ENCODE results near the gene NYNRIN. TPM values are rescaled to one million over a fixed set of nuclear protein-coding genes. Genes with fewer than 3 reads are reported as not detected.

Gene NYNRIN
- total RNA-seq, 1 experiment from 2014 or later: 18.7 TPM

GRCh38 chr14:24422694-24423601, 24.1 kb downstream of the NYNRIN start:
- no CpG with 5 or more reads among the region's 12 CpGs for WGBS (ENCODE audit: extremely low coverage, insufficient read length, low lambda C conversion rate)
- H3K23ac ChIP-seq (ENCODE audit: insufficient read length, low read depth, low read length): no peak overlapping the region
- H4K5ac ChIP-seq (ENCODE audit: insufficient read length, low read depth, low read length): no peak overlapping the region
- no peak overlapping the region for H2BK12ac ChIP-seq (ENCODE audit: insufficient read length, low read depth, low read length)
- H4K8ac ChIP-seq (replicated peaks; ENCODE audit: insufficient read length, low read depth, low read length): no peak overlapping the region
- no peaks in the 10 kb centered on the region for H4K20me1 ChIP-seq (ENCODE audit: control insufficient read depth, insufficient read depth, insufficient read length)
- no peak overlapping the region for H2BK15ac ChIP-seq (ENCODE audit: low read depth, low read length)
- Mint-ChIP-seq H3K27me3 (ENCODE audit: low read depth) (peaks cover 26% of the 10 kb centered on the region), H3K36me3 (ENCODE audit: insufficient read depth in 1 of 3, low read depth in 3 of 3) (no peaks in the 10 kb centered on the region), H3K27ac (no peak overlapping the region), H3K9me3 (no peaks in the 10 kb centered on the region), H3K4me3 (no peak overlapping the region), H3K4me1 (peaks cover 10 to 11% of the 10 kb centered on the region in 2 experiments)
- no peak overlapping the region for H2BK20ac ChIP-seq (ENCODE audit: low read depth, low read length, poor library complexity, severe bottlenecking)
- H2BK120ac ChIP-seq (ENCODE audit: low read depth, low read length, poor library complexity, severe bottlenecking): no peak overlapping the region
- H3K4me2 ChIP-seq (ENCODE audit: insufficient read depth, insufficient read length, low read length): no peak overlapping the region
- DNase-seq: peak; percentile 12
- no peak overlapping the region for H2AK5ac ChIP-seq (ENCODE audit: insufficient read length, low read length)
- H3K9ac ChIP-seq (ENCODE audit: extremely low read depth, insufficient read length, low read length): no peak overlapping the region
- no peaks in the 10 kb centered on the region for H3K23me2 ChIP-seq (ENCODE audit: insufficient read length, low read depth, low read length, poor library complexity, severe bottlenecking)
- TF ChIP-seq CTCF (conservative IDR thresholded peaks at IDR 0.05): no peak
- no peak overlapping the region for H4K91ac ChIP-seq (ENCODE audit: insufficient read length, low read depth, low read length)
- H3K4ac ChIP-seq (ENCODE audit: low read depth, low read length): no peak overlapping the region
- H3K56ac ChIP-seq (ENCODE audit: insufficient read length, low read depth, low read length): no peak overlapping the region
- H3K79me2 ChIP-seq (ENCODE audit: insufficient read depth, low read length): no peaks in the 10 kb centered on the region
- H3K4me1 ChIP-seq (ENCODE audit: insufficient read depth, low read length): no peaks in the 10 kb centered on the region; the same call in 1 of the 2 replicates
- peaks cover 2% of the 10 kb centered on the region for H3K27me3 ChIP-seq (ENCODE audit: insufficient read depth, low read length)
- H3K27ac ChIP-seq (ENCODE audit: insufficient read length, low read depth, low read length): no peak overlapping the region
- no peaks in the 10 kb centered on the region for H3K9me3 ChIP-seq (ENCODE audit: control insufficient read depth, low read depth, low read length)
- no peak overlapping the region for H2AFZ ChIP-seq (ENCODE audit: low read length)
- H3T11ph ChIP-seq (ENCODE audit: low read length): no peak overlapping the region
- no peak overlapping the region for H2BK5ac ChIP-seq (ENCODE audit: insufficient read length, low read length)
- no peak overlapping the region for H3K14ac ChIP-seq (ENCODE audit: insufficient read depth, low read length)
- no peaks in the 10 kb centered on the region for H3K79me1 ChIP-seq (ENCODE audit: insufficient read depth, low read depth, low read length, poor library complexity, severe bottlenecking)
- no peak overlapping the region for H3K18ac ChIP-seq (ENCODE audit: insufficient read length, low read depth, low read length)
